ENCODE results near the gene TCF7L2. TPM values are rescaled to one million over a fixed set of nuclear protein-coding genes. Genes with fewer than 3 reads are reported as not detected.

The TCF7L2 gene
- total and polyA plus RNA-seq, 8 donors, result 6.7 to 179 (median 61.7) TPM

- no peak overlapping the region for H3K4me3 ChIP-seq
- intact Hi-C loops (cut with DNase I; ENCODE audit: low total_unique reads), result no loop called here
- no peak for DNase-seq
- no peaks in the 10 kb centered on the region for H3K9me3 ChIP-seq
- H3K4me1 ChIP-seq, result peaks cover 0 to 10% (median 4%) of the 10 kb centered on the region in 4 donors
- H3K27me3 ChIP-seq, result no peaks in the 10 kb centered on the region
- WGBS, 5 donors, result 59 to 72% (median 66%) methylated on average over 10 of the region's 10 CpGs
- TF ChIP-seq EP300 (IDR thresholded peaks at IDR 0.05), result no peak
- TF ChIP-seq POLR2A (IDR thresholded peaks at IDR 0.05), result no peak
- TF ChIP-seq POLR2AphosphoS5 (IDR thresholded peaks at IDR 0.05), result no peak
- TF ChIP-seq CTCF (IDR thresholded peaks at IDR 0.05), result no peak
- no peak overlapping the region for H3K27ac ChIP-seq
- no peaks in the 10 kb centered on the region for H3K36me3 ChIP-seq
These were observed 230.5 kb downstream of the TCF7L2 start for GRCh38 chr10:113180401-113181154.

- Histone ChIP-seq H3K27ac (no peak overlapping the region), H3K27me3 (no peaks in the 10 kb centered on the region), H3K36me3 (no peaks in the 10 kb centered on the region), H3K4me1 (peaks cover under 1 to 18% (median 10%) of the 10 kb centered on the region in 4 donors), H3K9me3 (no peaks in the 10 kb centered on the region), H3K4me3 (no peak overlapping the region)
- 84 to 96% (median 93%) methylated on average over 3 of the region's 3 CpGs for WGBS, 5 donors
- no peak for TF ChIP-seq EP300 (IDR thresholded peaks at IDR 0.05)
- TF ChIP-seq CTCF (IDR thresholded peaks at IDR 0.05), result no peak
- no peak for TF ChIP-seq POLR2A (IDR thresholded peaks at IDR 0.05)
- TF ChIP-seq POLR2AphosphoS5 (IDR thresholded peaks at IDR 0.05), result no peak
- intact Hi-C loops (cut with DNase I; ENCODE audit: low total_unique reads), result no loop called here
- no peak for DNase-seq
These were observed 232.1 kb downstream of the TCF7L2 start for GRCh38 chr10:113182154-113182553.

GRCh38 chr10:113183573-113183972, 233.5 kb downstream of the TCF7L2 start:
- Histone ChIP-seq H3K27me3 (no peaks in the 10 kb centered on the region), H3K36me3 (no peaks in the 10 kb centered on the region), H3K27ac (no peak overlapping the region), H3K4me3 (no peak overlapping the region), H3K9me3 (no peaks in the 10 kb centered on the region), H3K4me1 (peaks cover 4 to 31% (median 13%) of the 10 kb centered on the region in 4 donors)
- 86 to 95% (median 93%) methylated on average over 12 to 13 of the region's 13 CpGs for WGBS, 5 donors
- intact Hi-C loops (cut with DNase I; ENCODE audit: low total_unique reads), result no loop called here
- DNase-seq, result peak in 1 of 2 donors; percentile 59
- TF ChIP-seq POLR2A (IDR thresholded peaks at IDR 0.05), result no peak
- no peak for TF ChIP-seq CTCF (IDR thresholded peaks at IDR 0.05)
- TF ChIP-seq POLR2AphosphoS5 (IDR thresholded peaks at IDR 0.05), result no peak
- TF ChIP-seq EP300 (IDR thresholded peaks at IDR 0.05), result no peak

- Histone ChIP-seq H3K36me3 (no peaks in the 10 kb centered on the region), H3K4me3 (no peak overlapping the region), H3K27ac (peak overlapping the region in 1 of 5 donors; percentile 55), H3K27me3 (no peaks in the 10 kb centered on the region), H3K9me3 (no peaks in the 10 kb centered on the region), H3K4me1 (peaks cover 4 to 21% (median 9%) of the 10 kb centered on the region in 4 donors)
- DNase-seq, result peak; percentile 64 to 89
- intact Hi-C loops (cut with DNase I; ENCODE audit: low total_unique reads), result no loop called here
- 15 to 42% (median 19%) methylated on average over 10 of the region's 10 CpGs for WGBS, 5 donors
- TF ChIP-seq EP300 (IDR thresholded peaks at IDR 0.05), result no peak
- TF ChIP-seq POLR2AphosphoS5 (IDR thresholded peaks at IDR 0.05), result no peak
- no peak for TF ChIP-seq CTCF (IDR thresholded peaks at IDR 0.05)
- no peak for TF ChIP-seq POLR2A (IDR thresholded peaks at IDR 0.05)
These were observed 237.2 kb downstream of the TCF7L2 start for GRCh38 chr10:113187063-113187777.

Data from stomach (tissue), 9 donors.